Caco-2 (cell line): ENCODE results near the gene ERFE. TPM values are rescaled to one million over a fixed set of nuclear protein-coding genes. Genes with fewer than 3 reads are reported as not detected.

Experiments
- BruUV-seq: library from RNA; stranded (reverse); fragments of 400-500 nt; replicated peaks from 2 replicates; lab custom pipeline; 2021; lab: Mats Ljungman, UMichigan
- CTCF ChIA-PET: fragments of 300-600 bp; sonication (Branson Sonifier 250); formaldehyde crosslinking; loops from one replicate; lab custom pipeline; 2022; ENCODE audit warnings: antibody characterized with exemption; lab: Charles Lee
- POLR2A ChIA-PET: fragments of 300-600 bp; sonication (Branson Sonifier 250); formaldehyde crosslinking; loops from one replicate; lab custom pipeline; 2022; ENCODE audit warnings: antibody characterized with exemption; lab: Charles Lee
- DNase-seq, 2 experiments: peaks; one replicate each; pipeline versions ENCODE4 v3.0.0 to v3.0.0-alpha.2; 2020 to 2022
- H3K27me3 ChIP-seq: replicated peaks from 2 replicates; pipeline ENCODE4 v1.6.0; 2011; ENCODE audit warnings: low read length; ENCODE audit not compliant: control insufficient read depth, insufficient read depth
- H3K36me3 ChIP-seq: 2 replicates; pipeline ENCODE4 v1.5.1; 2011; ENCODE audit warnings: low read length; ENCODE audit not compliant: control insufficient read depth, insufficient read depth
- H3K4me1 ChIP-seq: fragments of 250-450 bp; sonication (Bioruptor Pico); 2 replicates; pipeline ENCODE4 v1.5.1; 2020; ENCODE audit warnings: mild to moderate bottlenecking
- H3K4me3 ChIP-seq: 2 replicates; pipeline ENCODE4 v1.5.1; 2011; ENCODE audit warnings: low read depth, mild to moderate bottlenecking, control low read depth, low read length
- H3K9me3 ChIP-seq: fragments of 250-450 bp; sonication (Bioruptor Pico); 2 replicates; pipeline ENCODE4 v1.5.1; 2020; ENCODE audit warnings: mild to moderate bottlenecking, moderate library complexity
- H3K27ac Mint-ChIP-seq: one replicate; pipeline ENCODE4 v1.8.0; 2022; ENCODE audit warnings: mixed read lengths; ENCODE audit not compliant: unreplicated experiment
- H3K27me3 Mint-ChIP-seq: one replicate; pipeline ENCODE4 v1.8.0; 2022; ENCODE audit warnings: mixed read lengths; ENCODE audit not compliant: insufficient read depth, unreplicated experiment
- H3K36me3 Mint-ChIP-seq: one replicate; pipeline ENCODE4 v1.8.0; 2022; ENCODE audit warnings: mild to moderate bottlenecking, mixed read lengths; ENCODE audit not compliant: insufficient read depth, unreplicated experiment
- H3K4me1 Mint-ChIP-seq: one replicate; pipeline ENCODE4 v1.8.0; 2022; ENCODE audit warnings: low read depth, mixed read lengths; ENCODE audit not compliant: unreplicated experiment
- H3K4me3 Mint-ChIP-seq: one replicate; pipeline ENCODE4 v1.8.0; 2022; ENCODE audit warnings: mild to moderate bottlenecking, moderate library complexity, mixed read lengths; ENCODE audit not compliant: unreplicated experiment
- H3K9me3 Mint-ChIP-seq: one replicate; pipeline ENCODE4 v1.8.0; 2022; ENCODE audit warnings: mixed read lengths; ENCODE audit not compliant: unreplicated experiment
- CTCF ChIP-seq, 2 experiments: fragments of 200-600 bp in 1 of 2; IDR thresholded peaks; 1 replicate in 1 of 2; 2 replicates in 1 of 2; pipeline versions ENCODE4 v1.5.1 to v1.8.0; 2011 to 2022; ENCODE audit warnings: antibody characterized with exemption in 1 of 2, control low read depth in 1 of 2, inconsistent platforms in 1 of 2, low read depth in 1 of 2, low read length in 1 of 2, mild to moderate bottlenecking in 1 of 2, moderate library complexity in 1 of 2; ENCODE audit not compliant: insufficient read depth in 1 of 2, severe bottlenecking in 1 of 2, unreplicated experiment in 1 of 2
- intact Hi-C: fragments of 100-400 bp; cut with micrococcal nuclease; formaldehyde crosslinking; loops from one replicate; pipeline ENCODE4 v1.10.0; 2022; ENCODE audit not compliant: unreplicated experiment
- total RNA-seq: library from RNA; stranded (reverse); gene quantifications from 2 replicates; pipeline ENCODE4 v1.2.3, GENCODE V29; 2022

Gene ERFE
- total RNA-seq, 1 experiment from 2014 or later: 1.4 TPM

GRCh38 chr2:238140721-238141540, 17.8 kb upstream of the ERFE start:
- no peaks in the 10 kb centered on the region for H3K9me3 Mint-ChIP-seq
- H3K36me3 ChIP-seq: no peaks in the 10 kb centered on the region
- H3K27me3 ChIP-seq: no peaks in the 10 kb centered on the region
- ChIA-PET POLR2A (no interaction called here), CTCF (no interaction called here)
- H3K4me1 Mint-ChIP-seq: no peaks in the 10 kb centered on the region
- intact Hi-C loops: no loop called here
- H3K4me3 Mint-ChIP-seq: no peak overlapping the region
- H3K27ac Mint-ChIP-seq: no peak overlapping the region
- H3K9me3 ChIP-seq: no peaks in the 10 kb centered on the region
- DNase-seq: no peak
- H3K27me3 Mint-ChIP-seq: no peaks in the 10 kb centered on the region
- no peak overlapping the region for H3K4me3 ChIP-seq
- no peaks in the 10 kb centered on the region for H3K4me1 ChIP-seq
- BruUV-seq: no TSS peak
- H3K36me3 Mint-ChIP-seq: no peaks in the 10 kb centered on the region
- TF ChIP-seq CTCF (IDR thresholded peaks at IDR 0.05; ENCODE audit: insufficient read depth in 1 of 2, low read depth in 1 of 2, low read length in 1 of 2, severe bottlenecking in 1 of 2, unreplicated experiment in 1 of 2): no peak

GRCh38 chr2:238141541-238142318, 17.0 kb upstream of the ERFE start:
- ChIA-PET CTCF (no interaction called here), POLR2A (no interaction called here)
- no peaks in the 10 kb centered on the region for H3K27me3 Mint-ChIP-seq
- no peaks in the 10 kb centered on the region for H3K36me3 Mint-ChIP-seq
- Histone ChIP-seq H3K4me3 (no peak overlapping the region), H3K36me3 (no peaks in the 10 kb centered on the region), H3K9me3 (no peaks in the 10 kb centered on the region), H3K27me3 (no peaks in the 10 kb centered on the region), H3K4me1 (no peaks in the 10 kb centered on the region)
- no peaks in the 10 kb centered on the region for H3K4me1 Mint-ChIP-seq
- no peak for TF ChIP-seq CTCF (IDR thresholded peaks at IDR 0.05; ENCODE audit: insufficient read depth in 1 of 2, low read depth in 1 of 2, low read length in 1 of 2, severe bottlenecking in 1 of 2, unreplicated experiment in 1 of 2)
- no peak for DNase-seq
- intact Hi-C loops: no loop called here
- BruUV-seq: no TSS peak
- H3K27ac Mint-ChIP-seq: no peak overlapping the region
- no peaks in the 10 kb centered on the region for H3K9me3 Mint-ChIP-seq
- no peak overlapping the region for H3K4me3 Mint-ChIP-seq

GRCh38 chr2:238142382-238143205, 16.2 kb upstream of the ERFE start:
- H3K36me3 Mint-ChIP-seq: no peaks in the 10 kb centered on the region
- Histone ChIP-seq H3K27me3 (no peaks in the 10 kb centered on the region), H3K36me3 (no peaks in the 10 kb centered on the region), H3K4me3 (no peak overlapping the region), H3K4me1 (no peaks in the 10 kb centered on the region), H3K9me3 (no peaks in the 10 kb centered on the region)
- H3K4me1 Mint-ChIP-seq: no peaks in the 10 kb centered on the region
- ChIA-PET CTCF (no interaction called here), POLR2A (no interaction called here)
- H3K9me3 Mint-ChIP-seq: no peaks in the 10 kb centered on the region
- BruUV-seq: no TSS peak
- DNase-seq: no peak
- H3K4me3 Mint-ChIP-seq: no peak overlapping the region
- no peak for TF ChIP-seq CTCF (IDR thresholded peaks at IDR 0.05; ENCODE audit: insufficient read depth in 1 of 2, low read depth in 1 of 2, low read length in 1 of 2, severe bottlenecking in 1 of 2, unreplicated experiment in 1 of 2)
- no peaks in the 10 kb centered on the region for H3K27me3 Mint-ChIP-seq
- intact Hi-C loops: no loop called here
- H3K27ac Mint-ChIP-seq: no peak overlapping the region
